Measurements from ENCODE around the gene SH3BP2.

DNA sequence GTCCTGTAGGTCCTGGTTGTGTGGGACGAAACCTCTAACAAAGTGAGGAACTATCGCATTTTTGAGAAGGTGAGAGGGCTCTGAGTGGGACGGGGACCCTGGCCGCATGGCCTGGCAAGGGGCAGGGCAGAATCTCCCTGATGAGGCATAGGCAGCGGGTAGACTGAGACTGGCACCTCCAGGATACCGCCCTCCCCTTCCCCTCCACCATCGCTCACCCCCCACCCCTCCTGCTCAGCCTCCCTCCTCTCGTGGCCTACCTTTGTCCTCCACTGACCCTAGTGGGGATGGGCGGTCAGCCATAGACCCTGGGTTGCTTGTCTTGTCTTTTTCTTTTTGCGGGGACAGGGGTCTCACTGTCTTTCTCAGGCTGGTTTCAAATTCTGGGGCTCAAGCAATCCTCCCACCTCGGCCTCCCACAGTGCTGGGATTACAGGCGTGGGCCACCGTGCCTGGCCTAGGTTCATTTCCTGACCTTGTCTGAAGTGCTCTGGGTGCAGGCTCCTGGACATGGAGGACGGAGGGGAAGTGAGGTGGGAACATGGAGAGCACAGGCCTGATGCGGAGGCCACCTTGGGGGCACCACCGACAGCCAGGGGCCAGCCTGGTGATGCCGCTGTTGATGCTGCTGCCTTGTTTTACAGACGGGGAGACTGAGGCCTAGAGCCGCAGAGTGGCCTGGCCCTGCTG lies 40.2 kb downstream of the SH3BP2 start:
- TF ChIP-seq, protein P1, sequence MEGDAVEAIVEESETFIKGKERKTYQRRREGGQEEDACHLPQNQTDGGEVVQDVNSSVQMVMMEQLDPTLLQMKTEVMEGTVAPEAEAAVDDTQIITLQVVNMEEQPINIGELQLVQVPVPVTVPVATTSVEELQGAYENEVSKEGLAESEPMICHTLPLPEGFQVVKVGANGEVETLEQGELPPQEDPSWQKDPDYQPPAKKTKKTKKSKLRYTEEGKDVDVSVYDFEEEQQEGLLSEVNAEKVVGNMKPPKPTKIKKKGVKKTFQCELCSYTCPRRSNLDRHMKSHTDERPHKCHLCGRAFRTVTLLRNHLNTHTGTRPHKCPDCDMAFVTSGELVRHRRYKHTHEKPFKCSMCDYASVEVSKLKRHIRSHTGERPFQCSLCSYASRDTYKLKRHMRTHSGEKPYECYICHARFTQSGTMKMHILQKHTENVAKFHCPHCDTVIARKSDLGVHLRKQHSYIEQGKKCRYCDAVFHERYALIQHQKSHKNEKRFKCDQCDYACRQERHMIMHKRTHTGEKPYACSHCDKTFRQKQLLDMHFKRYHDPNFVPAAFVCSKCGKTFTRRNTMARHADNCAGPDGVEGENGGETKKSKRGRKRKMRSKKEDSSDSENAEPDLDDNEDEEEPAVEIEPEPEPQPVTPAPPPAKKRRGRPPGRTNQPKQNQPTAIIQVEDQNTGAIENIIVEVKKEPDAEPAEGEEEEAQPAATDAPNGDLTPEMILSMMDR (conservative IDR thresholded peaks at IDR 0.05) = no peak
- no peak for TF ChIP-seq EZH2 (IDR thresholded peaks at IDR 0.05; ENCODE audit: low read depth)

Data from PC-9 (cell line).